ENCODE data around the gene DIS3L2. TPM values are rescaled to one million over a fixed set of nuclear protein-coding genes. Genes with fewer than 3 reads are reported as not detected.
"Not testable (repeated sequence)": the region's sequence is repeated elsewhere in the genome, so short reads cannot be mapped to it uniquely, and the experiment has no call there.

DIS3L2 gene
- total and polyA plus RNA-seq, 2 of the 8 experiments (the other 6 are each of a cell fraction or from before 2014, with no cell fraction given), result 11.5 to 21.6 TPM

DNA sequence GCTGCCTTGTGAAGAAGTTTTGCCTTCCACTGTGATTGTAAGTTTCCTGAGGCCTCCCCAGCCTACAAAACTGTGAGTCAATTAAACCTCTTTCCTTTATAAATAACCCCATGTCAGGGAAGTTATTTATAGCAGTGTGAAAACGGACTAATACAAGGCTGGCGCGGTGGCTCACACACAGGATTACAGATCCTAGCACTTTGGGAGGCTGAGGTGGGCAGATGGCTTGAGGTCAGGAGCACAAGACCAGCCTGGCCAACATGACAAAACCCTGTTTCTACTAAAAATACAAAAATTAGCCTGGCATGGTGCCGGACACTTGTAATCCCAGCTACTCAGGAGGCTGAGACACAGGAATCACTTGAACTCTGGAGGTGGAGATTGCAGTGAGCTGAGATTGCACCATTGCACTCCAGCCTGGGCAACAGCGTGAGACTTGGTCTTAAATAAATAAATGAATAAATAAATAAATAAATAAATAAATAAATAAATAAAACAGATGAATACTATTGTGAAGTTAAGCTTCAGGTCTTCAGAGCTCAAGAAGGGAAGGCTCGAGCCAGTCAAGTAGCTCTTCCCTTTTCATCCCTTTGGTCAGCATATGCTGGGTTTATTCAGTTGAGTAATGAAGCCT lies 154.3 kb downstream of the DIS3L2 start:
- H3K23ac ChIP-seq (ENCODE audit: insufficient read length); H2BK12ac ChIP-seq (ENCODE audit: low read depth, low read length); H3K14ac ChIP-seq (ENCODE audit: insufficient read length); DNase-seq (ENCODE audit: low read depth in 1 of 2, low spot score in 2 of 2); H3K23me2 ChIP-seq (ENCODE audit: low read depth, low read length); H3K4me2 ChIP-seq (ENCODE audit: insufficient read depth in 1 of 2, low read depth in 2 of 2, low read length in 2 of 2); H2BK120ac ChIP-seq (replicated peaks; ENCODE audit: low read depth, low read length); H3K9me3 ChIP-seq (ENCODE audit: insufficient read depth in 2 of 2, low read depth in 1 of 2, low read length in 1 of 2); H3K79me1 ChIP-seq (ENCODE audit: low read depth, low read length); H3K79me2 ChIP-seq (ENCODE audit: control insufficient read depth in 1 of 2, insufficient read depth in 2 of 2, low read length in 2 of 2); H3K18ac ChIP-seq (ENCODE audit: extremely low read depth, low read length); H3K56ac ChIP-seq (replicated peaks; ENCODE audit: insufficient read length, low read depth, low read length); H3K36me3 ChIP-seq (ENCODE audit: control insufficient read depth in 2 of 4, insufficient read depth in 4 of 4, low read length in 3 of 4); H4K20me1 ChIP-seq (replicated peaks in 1 of 2; ENCODE audit: control insufficient read depth in 1 of 2, insufficient read depth in 2 of 2, low read length in 2 of 2); POLR2A ChIA-PET (ENCODE audit: partially characterized antibody); H2AK5ac ChIP-seq (ENCODE audit: low read depth, low read length); H3K27ac ChIP-seq (ENCODE audit: low read depth, low read length); FAIRE-seq; H4K8ac ChIP-seq (ENCODE audit: extremely low read depth, insufficient read depth, low read length); H4K91ac ChIP-seq (replicated peaks; ENCODE audit: insufficient read length, low read length); H3K4me1 ChIP-seq (replicated peaks in 1 of 4; ENCODE audit: control insufficient read depth in 3 of 4, insufficient read depth in 4 of 4, low read length in 3 of 4); H2AFZ ChIP-seq (ENCODE audit: low read length); H3K9ac ChIP-seq (replicated peaks in 1 of 4; ENCODE audit: extremely low read depth in 1 of 4, low read depth in 3 of 4, low read length in 3 of 4); H2BK5ac ChIP-seq (ENCODE audit: low read depth, low read length); H2BK15ac ChIP-seq (ENCODE audit: low read length); H4K5ac ChIP-seq (ENCODE audit: insufficient read length, low read depth, low read length); H3K4ac ChIP-seq (replicated peaks; ENCODE audit: insufficient read length, low read depth, low read length); H3K27me3 ChIP-seq (replicated peaks in 1 of 4; ENCODE audit: control insufficient read depth in 3 of 4, extremely low read depth in 1 of 4, insufficient read depth in 3 of 4, low read length in 3 of 4); H3K4me3 ChIP-seq (ENCODE audit: extremely low read depth in 1 of 4, insufficient read depth in 2 of 4, low read depth in 3 of 4, low read length in 4 of 4); H2BK20ac ChIP-seq (ENCODE audit: low read length): not testable (repeated sequence)
- CTCF ChIA-PET (ENCODE audit: partially characterized antibody), result interaction anchor here (0.6 to 6.7 kb wide), 12 partner anchors 8 to 324 kb away, joined by 3 to 51 read pairs (median 6); no protein-coding TSS in a partner anchor
- WGBS, 2 experiments (ENCODE audit: extremely low coverage in 1 of 2, insufficient coverage in 1 of 2, insufficient read length in 1 of 2, insufficient replicate concordance in 2 of 2, low coverage in 1 of 2, low lambda C conversion rate in 2 of 2, missing lambda C conversion rate in 1 of 2), result 91% methylated on average over 6 of the region's 6 CpGs; no CpG with 5 or more reads in 1 of the 2 experiments

Data from H1 (cell line).